LNCaP clone FGC (cell line): ENCODE data around the gene SUCLG2.

Source experiments
- DNase-seq: peaks from one replicate; pipeline ENCODE4 v3.0.0-alpha.2; 2011; ENCODE audit warnings: low read depth
- H3K4me3 ChIP-seq: 2 replicates; pipeline ENCODE4 v1.5.1; 2011; ENCODE audit warnings: mild to moderate bottlenecking, low read depth, low read length, control low read depth
- TF ChIP-seq, protein P1 (sequence below): IDR thresholded peaks from 2 replicates; pipeline ENCODE4 v1.5.1; 2012; ENCODE audit warnings: mild to moderate bottlenecking; ENCODE audit not compliant: control insufficient read depth, insufficient read depth; ENCODE audit errors: extremely low read depth

SUCLG2 gene

DNA sequence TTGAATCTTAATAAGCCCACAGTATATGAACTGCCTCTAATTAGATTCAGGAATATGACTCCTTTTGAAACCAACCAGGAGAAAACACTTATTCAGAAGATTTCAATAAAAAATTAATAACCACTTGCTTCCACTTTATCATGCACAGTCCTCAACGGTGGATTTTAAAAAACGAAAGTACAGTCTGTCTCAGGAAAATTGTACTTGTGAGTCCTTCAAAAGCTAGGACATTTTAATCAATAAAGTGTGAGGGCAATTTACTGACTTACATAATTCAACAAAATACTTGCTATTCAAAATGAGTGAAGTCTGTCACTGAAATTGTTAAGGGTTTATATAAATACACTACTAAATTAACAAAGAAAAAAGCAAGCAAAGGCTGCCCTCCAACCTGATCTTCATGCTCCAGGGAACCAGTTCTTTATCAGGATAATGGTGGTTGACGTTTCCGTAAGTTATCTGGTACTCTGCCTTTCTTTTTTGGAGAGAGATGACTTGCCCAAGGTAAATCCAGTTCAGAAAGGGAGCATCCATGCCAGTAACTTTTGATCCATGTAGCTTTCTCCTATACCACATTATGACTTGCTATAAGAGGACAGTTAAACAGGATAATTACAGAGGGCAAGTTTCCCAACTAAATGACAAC lies 17.0 kb downstream of the SUCLG2 start:
- no peak for DNase-seq
- no peak overlapping the region for H3K4me3 ChIP-seq
- TF ChIP-seq, protein P1, sequence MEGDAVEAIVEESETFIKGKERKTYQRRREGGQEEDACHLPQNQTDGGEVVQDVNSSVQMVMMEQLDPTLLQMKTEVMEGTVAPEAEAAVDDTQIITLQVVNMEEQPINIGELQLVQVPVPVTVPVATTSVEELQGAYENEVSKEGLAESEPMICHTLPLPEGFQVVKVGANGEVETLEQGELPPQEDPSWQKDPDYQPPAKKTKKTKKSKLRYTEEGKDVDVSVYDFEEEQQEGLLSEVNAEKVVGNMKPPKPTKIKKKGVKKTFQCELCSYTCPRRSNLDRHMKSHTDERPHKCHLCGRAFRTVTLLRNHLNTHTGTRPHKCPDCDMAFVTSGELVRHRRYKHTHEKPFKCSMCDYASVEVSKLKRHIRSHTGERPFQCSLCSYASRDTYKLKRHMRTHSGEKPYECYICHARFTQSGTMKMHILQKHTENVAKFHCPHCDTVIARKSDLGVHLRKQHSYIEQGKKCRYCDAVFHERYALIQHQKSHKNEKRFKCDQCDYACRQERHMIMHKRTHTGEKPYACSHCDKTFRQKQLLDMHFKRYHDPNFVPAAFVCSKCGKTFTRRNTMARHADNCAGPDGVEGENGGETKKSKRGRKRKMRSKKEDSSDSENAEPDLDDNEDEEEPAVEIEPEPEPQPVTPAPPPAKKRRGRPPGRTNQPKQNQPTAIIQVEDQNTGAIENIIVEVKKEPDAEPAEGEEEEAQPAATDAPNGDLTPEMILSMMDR, result no peak

DNA sequence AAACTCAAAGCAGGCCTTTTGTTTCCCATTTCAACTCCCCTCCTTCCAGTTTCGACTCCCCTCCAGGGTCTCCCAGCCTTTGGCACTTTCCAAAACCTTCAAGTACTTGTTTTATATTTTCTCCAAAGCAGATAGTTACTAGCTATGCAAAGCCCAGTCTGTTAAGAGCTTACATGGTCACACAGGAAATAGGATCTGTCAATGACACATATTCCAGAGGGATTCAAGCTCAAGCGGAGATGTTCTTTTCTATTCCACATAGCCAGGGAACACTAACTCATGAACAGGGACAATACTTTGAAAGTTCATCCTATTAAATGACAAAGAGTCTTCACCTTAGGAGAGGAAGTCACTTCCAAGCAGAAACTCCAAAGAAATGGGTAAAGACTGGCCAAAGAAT lies 18.6 kb downstream of the SUCLG2 start:
- TF ChIP-seq, protein P1, result no peak
- H3K4me3 ChIP-seq, result no peak overlapping the region
- no peak for DNase-seq

DNA sequence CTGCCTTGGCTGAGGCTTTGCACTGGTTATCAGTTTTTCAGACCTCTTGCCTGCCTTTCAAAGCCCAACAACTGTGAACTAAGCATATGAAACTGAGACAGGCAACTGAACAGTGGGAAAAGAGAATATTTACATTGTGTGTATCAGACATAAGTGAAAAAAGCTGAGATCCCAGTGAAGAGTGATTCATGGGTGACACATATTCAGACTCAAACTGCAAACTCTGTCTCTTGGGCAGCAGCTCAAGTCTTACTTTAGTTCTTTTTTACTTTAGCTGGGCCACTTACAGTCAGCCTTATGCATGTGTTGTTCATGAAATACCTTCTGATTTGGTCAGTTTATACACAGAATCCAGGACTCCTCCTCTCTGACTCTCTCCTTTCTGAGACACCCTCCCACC lies 19.2 kb downstream of the SUCLG2 start:
- no peak for DNase-seq
- TF ChIP-seq, protein P1, result no peak
- H3K4me3 ChIP-seq, result no peak overlapping the region

DNA sequence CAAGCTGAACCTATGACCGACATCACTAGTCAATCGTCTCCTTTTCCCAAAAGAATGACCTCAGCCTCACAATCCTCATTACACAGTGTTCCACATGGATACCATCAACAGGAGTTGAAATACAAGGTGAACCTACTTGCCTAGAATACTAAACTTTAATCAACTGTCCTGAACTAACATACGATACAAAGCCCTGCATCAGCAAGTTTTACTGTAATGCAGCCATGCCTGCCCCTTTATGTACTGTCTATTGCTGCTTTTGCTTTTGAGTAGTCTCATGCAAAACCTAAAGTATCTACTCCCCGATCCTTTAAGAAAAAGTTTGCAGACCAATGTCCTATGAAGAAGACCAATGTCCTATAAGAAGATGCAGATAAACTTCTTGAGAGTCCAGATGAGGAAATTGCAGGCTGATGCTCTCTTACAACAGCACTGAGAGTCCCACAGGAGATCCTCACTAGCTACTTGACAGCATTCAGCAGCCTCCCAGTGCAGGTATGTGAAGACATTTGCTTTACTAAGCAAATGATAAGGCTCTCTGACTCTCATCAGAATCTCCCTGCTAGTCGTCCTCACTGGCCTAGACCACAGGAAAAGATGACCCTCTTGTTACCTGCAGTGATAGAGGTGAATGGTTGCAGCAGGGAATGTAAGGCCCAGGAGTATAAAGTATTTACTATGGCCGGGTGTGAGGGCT lies 23.6 kb downstream of the SUCLG2 start:
- no peak for DNase-seq
- H3K4me3 ChIP-seq, result no peak overlapping the region
- TF ChIP-seq, protein P1, result no peak

DNA sequence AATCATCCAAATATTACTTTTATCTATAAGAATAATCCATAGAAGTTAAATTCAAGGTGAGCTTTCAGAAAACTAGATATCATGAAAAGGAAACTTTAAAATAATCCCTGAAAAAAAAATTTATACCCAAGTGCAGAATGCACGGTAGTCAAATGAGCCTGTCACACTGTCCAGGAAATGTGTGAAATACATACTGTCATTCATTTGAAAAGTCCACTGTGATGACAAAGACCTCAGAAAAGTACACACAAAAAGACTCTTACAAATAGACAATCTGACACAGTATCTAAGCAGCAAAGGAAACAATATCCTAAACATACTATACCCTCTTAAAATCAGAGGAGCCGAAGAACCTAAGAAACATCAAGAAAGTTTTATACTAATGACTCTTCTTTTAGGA lies 29.7 kb downstream of the SUCLG2 start:
- H3K4me3 ChIP-seq, result no peak overlapping the region
- no peak for DNase-seq
- TF ChIP-seq, protein P1, result no peak

DNA sequence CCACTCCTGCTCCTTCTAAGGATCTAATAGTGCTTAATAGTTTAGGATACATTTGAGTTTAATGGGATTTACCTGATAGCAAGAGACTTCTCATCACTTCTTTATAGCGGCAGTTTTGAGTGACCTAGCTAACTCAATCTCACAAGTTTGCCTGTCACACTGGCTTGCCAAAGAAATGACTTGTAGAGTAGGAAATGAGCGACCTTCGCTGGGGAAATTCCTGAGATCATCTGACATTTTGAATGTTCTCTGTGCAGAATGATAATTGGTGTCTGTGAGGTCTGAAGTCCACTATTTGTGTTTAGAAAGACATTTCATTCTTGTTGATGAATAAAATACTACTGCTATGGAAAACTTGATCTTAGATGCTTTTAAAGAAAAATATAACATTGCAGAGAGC lies 30.3 kb downstream of the SUCLG2 start:
- DNase-seq, result no peak
- TF ChIP-seq, protein P1, result no peak

More for the DNA sequence above, 30.3 kb downstream of the SUCLG2 start:
- H3K4me3 ChIP-seq, result no peak overlapping the region
